Loucy (cell line): ENCODE data around the gene CTSE.
"Not testable (repeated sequence)": the region's sequence is repeated elsewhere in the genome, so short reads cannot be mapped to it uniquely, and the experiment has no call there.

Experiments
- H2AFZ ChIP-seq: fragments of 200-600 bp; sonication (generic); 2 replicates; pipeline ENCODE4 v1.6.0; 2016; ENCODE audit warnings: antibody characterized with exemption, mild to moderate bottlenecking, low read length, moderate library complexity
- H3F3A ChIP-seq: fragments of 200-600 bp; 2 replicates; pipeline ENCODE4 v1.6.0; 2016; ENCODE audit warnings: antibody characterized with exemption, low read depth, mild to moderate bottlenecking
- H3K27me3 ChIP-seq: fragments of 200-600 bp; sonication (generic); 2 replicates; pipeline ENCODE4 v1.6.1; 2014; ENCODE audit warnings: low read length, mild to moderate bottlenecking; ENCODE audit not compliant: insufficient read depth, poor library complexity, severe bottlenecking
- H3K36me3 ChIP-seq: fragments of 200-600 bp; sonication (generic); 2 replicates; pipeline ENCODE4 v1.6.1; 2016; ENCODE audit warnings: low read length; ENCODE audit not compliant: insufficient read depth
- H3K4me1 ChIP-seq: fragments of 200-600 bp; sonication (generic); 2 replicates; pipeline ENCODE4 v1.5.1; 2014; ENCODE audit warnings: low read length, mild to moderate bottlenecking; ENCODE audit not compliant: insufficient read depth, poor library complexity, severe bottlenecking
- H3K4me2 ChIP-seq: fragments of 200-600 bp; sonication (generic); 2 replicates; pipeline ENCODE4 v1.6.0; 2014; ENCODE audit warnings: antibody characterized with exemption, low read length, low read depth, mild to moderate bottlenecking; ENCODE audit not compliant: poor library complexity, severe bottlenecking
- H3K4me3 ChIP-seq: fragments of 200-600 bp; sonication (generic); 2 replicates; pipeline ENCODE4 v1.5.1; 2014; ENCODE audit warnings: low read length, mild to moderate bottlenecking, mixed read lengths; ENCODE audit not compliant: poor library complexity, severe bottlenecking
- H3K79me2 ChIP-seq: fragments of 200-600 bp; sonication (generic); 2 replicates; pipeline ENCODE4 v1.6.1; 2014; ENCODE audit warnings: low read length; ENCODE audit not compliant: insufficient read depth
- H3K9ac ChIP-seq: fragments of 200-600 bp; sonication (generic); 2 replicates; pipeline ENCODE4 v1.6.0; 2014; ENCODE audit warnings: mild to moderate bottlenecking, low read depth, low read length, moderate library complexity; ENCODE audit not compliant: poor library complexity, severe bottlenecking
- H3K9me2 ChIP-seq: fragments of 200-600 bp; sonication (generic); replicated peaks from 2 replicates; pipeline ENCODE4 v1.6.1; 2016; ENCODE audit warnings: low read depth, low read length, mixed read lengths
- H3K9me3 ChIP-seq: fragments of 200-600 bp; sonication (generic); 2 replicates; pipeline ENCODE4 v1.6.1; 2014; ENCODE audit warnings: mild to moderate bottlenecking, antibody characterized with exemption, low read length, low read depth; ENCODE audit not compliant: insufficient read depth
- H4K20me1 ChIP-seq: fragments of 200-600 bp; sonication (generic); 2 replicates; pipeline ENCODE4 v1.6.0; 2014; ENCODE audit warnings: antibody characterized with exemption, low read length, mild to moderate bottlenecking; ENCODE audit not compliant: insufficient read depth, poor library complexity, severe bottlenecking
- CTCF ChIP-seq: fragments of 200-600 bp; sonication (generic); conservative IDR thresholded peaks from 2 replicates; pipeline ENCODE4 v1.5.1; 2014; ENCODE audit warnings: mild to moderate bottlenecking, antibody characterized with exemption, low read length
- EZH2phosphoT487 ChIP-seq: fragments of 200-600 bp; IDR thresholded peaks from 2 replicates; pipeline ENCODE4 v1.6.1; 2018; ENCODE audit warnings: antibody characterized with exemption, mild to moderate bottlenecking, moderate library complexity, borderline replicate concordance

Gene CTSE

DNA sequence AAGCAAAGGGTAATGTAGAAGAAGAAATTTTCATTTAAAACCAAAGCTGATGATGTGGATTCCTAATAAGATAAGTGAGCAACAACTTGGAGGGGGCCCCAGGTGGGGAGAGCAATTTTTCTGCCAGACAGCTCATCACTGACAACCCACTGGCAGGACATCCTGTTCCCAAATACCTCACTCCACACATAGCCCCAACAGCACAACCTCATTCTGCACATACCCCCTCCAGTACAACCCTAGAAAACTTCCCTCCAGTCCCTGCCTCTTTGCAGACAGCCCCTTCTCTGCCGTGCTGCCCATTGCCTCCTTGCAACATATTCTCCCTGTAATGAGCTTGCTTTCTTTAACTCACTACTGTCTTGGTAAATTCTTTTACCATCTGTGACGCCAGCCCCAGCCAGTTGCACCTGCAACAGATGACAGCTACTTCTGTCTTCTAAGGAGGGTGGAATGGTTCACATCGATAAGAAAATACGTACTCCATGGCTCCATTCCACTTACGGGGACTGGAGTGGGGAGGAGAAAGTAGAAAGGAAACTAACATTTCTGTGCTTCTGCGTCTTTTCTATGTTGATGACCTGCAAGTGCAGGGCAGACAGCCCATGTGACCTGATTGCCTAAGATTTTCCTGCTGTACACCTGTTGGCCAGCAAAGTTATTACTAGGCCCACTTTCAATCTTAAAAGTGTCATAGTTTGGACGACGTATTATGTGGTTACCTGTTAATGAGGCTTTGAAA is 44.0 kb upstream of the CTSE start:
- no peaks in the 10 kb centered on the region for H3K79me2 ChIP-seq
- peaks cover 5% of the 10 kb centered on the region; the same call in 1 of the 2 replicates for H3K36me3 ChIP-seq
- no peaks in the 10 kb centered on the region for H4K20me1 ChIP-seq
- peak overlapping the region; percentile 31 for H3K9ac ChIP-seq
- peak overlapping the region; percentile 19 for H3K4me2 ChIP-seq
- H3K9me3 ChIP-seq, result no peaks in the 10 kb centered on the region
- H3K9me2 ChIP-seq, result no peaks in the 10 kb centered on the region
- TF ChIP-seq CTCF (no peak), EZH2phosphoT487 (no peak)
- H3K4me1 ChIP-seq, result peaks cover 20% of the 10 kb centered on the region
- no peak overlapping the region for H2AFZ ChIP-seq
- no peaks in the 10 kb centered on the region for H3F3A ChIP-seq
- no peak overlapping the region for H3K4me3 ChIP-seq
- H3K27me3 ChIP-seq, result no peaks in the 10 kb centered on the region

DNA sequence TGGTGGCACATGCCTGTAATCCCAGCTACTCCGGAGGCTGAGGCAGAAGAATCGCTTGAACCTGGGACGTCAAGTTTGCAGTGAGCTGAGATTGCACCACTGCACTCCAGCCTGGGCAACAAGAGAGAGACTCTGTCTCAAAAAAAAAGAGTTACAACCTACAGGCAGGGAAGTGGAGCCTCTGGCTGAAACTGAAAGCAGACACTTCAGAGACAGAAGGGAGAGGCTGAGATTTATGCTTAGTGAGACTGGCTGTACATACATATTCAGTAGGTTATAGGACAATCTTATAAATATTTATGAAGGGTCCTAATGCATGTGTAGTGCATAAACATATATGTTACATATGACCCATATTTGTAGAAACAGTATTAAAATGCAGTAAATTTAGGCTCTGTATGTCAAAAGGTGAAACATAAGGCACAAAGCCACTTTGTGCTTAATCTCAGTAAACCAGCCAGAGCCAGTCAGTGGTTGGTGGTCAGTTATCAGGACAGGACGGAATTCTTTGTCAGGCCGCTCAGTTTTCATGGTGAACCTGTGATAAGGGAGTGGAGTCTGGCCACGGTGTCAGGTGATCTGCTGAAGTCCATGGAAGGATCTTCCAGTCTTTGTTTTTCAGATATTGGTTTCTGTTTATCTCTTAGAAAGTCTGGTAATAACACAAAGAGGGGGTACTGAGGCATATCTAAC is 42.9 kb upstream of the CTSE start:
- no peaks in the 10 kb centered on the region for H4K20me1 ChIP-seq
- no peaks in the 10 kb centered on the region for H3K27me3 ChIP-seq
- no peaks in the 10 kb centered on the region for H3K79me2 ChIP-seq
- H3K36me3 ChIP-seq, result peaks cover 5% of the 10 kb centered on the region; the same call in 1 of the 2 replicates
- H2AFZ ChIP-seq, result no peak overlapping the region
- H3K9me3 ChIP-seq, result no peaks in the 10 kb centered on the region
- no peak overlapping the region for H3K9ac ChIP-seq
- TF ChIP-seq EZH2phosphoT487 (no peak), CTCF (no peak)
- H3K9me2 ChIP-seq, result no peaks in the 10 kb centered on the region
- no peaks in the 10 kb centered on the region for H3F3A ChIP-seq
- peak overlapping the region; percentile 19 for H3K4me2 ChIP-seq
- H3K4me3 ChIP-seq, result no peak overlapping the region
- H3K4me1 ChIP-seq, result peaks cover 20% of the 10 kb centered on the region

DNA sequence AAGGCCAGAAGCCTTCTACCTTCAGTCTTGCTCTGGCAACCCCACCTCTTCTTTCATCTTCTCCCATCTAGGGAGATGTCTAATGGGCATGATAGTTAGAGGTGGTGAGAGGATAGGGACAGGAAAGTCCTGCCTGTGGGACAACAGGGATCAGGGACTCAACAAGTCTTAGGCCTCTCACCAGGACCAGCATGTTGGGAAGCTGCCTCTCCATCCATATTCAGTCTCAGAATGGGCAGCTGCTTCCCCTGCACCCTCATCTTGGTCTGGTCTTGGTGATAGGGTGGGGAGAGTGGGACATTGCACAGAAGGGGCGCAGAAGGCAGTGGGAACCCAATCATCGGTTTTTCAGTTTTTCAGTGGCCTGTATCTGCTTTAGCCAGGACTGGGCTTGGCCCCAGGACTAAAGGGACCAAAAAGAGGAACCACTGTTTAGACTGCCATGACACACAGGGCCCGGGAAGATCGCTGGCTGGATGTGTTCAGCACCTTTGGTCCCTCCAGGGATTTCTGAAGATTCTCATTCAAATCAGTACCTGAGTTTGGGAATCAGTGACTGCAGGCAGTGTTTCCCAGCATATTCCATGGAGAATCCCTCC is 42.0 kb upstream of the CTSE start:
- no peak overlapping the region for H3K4me3 ChIP-seq
- peaks cover 5% of the 10 kb centered on the region; the same call in 1 of the 2 replicates for H3K36me3 ChIP-seq
- TF ChIP-seq EZH2phosphoT487 (no peak), CTCF (no peak)
- no peaks in the 10 kb centered on the region for H3F3A ChIP-seq
- H3K4me1 ChIP-seq, result peaks cover 20% of the 10 kb centered on the region
- no peaks in the 10 kb centered on the region for H3K9me3 ChIP-seq
- no peak overlapping the region for H3K9ac ChIP-seq
- H4K20me1 ChIP-seq, result no peaks in the 10 kb centered on the region
- H3K4me2 ChIP-seq, result no peak overlapping the region
- no peaks in the 10 kb centered on the region for H3K9me2 ChIP-seq
- H3K27me3 ChIP-seq, result no peaks in the 10 kb centered on the region
- H2AFZ ChIP-seq, result no peak overlapping the region
- no peaks in the 10 kb centered on the region for H3K79me2 ChIP-seq

- not testable (repeated sequence) for H3K9me2 ChIP-seq, H3K36me3 ChIP-seq, H4K20me1 ChIP-seq
Measured at GRCh38 chr1:206064501-206064900, 40.8 kb upstream of the CTSE start.

DNA sequence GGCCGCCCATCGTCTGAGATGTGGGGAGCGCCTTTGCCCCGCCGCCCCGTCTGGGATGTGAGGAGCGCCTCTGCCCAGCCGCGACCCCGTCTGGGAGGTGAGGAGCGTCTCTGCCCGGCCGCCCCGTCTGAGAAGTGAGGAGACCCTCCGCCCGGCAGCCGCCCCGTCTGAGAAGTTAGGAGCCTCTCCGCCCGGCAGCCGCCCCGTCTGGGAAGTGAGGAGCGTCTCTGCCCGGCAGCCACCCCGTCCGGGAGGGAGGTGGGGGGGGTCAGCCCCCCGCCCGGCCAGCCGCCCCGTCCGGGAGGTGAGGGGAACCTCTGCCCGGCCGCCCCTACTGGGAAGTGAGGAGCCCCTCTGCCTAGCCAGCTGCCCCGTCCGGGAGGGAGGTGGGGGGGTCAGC is 40.3 kb upstream of the CTSE start:
- H3K4me3 ChIP-seq, H3K36me3 ChIP-seq, H2AFZ ChIP-seq, H3K4me2 ChIP-seq, H3K79me2 ChIP-seq, H3K27me3 ChIP-seq, H3K9ac ChIP-seq, H3F3A ChIP-seq, H3K9me3 ChIP-seq, H3K9me2 ChIP-seq, H4K20me1 ChIP-seq: not testable (repeated sequence)
- peaks cover 33% of the 10 kb centered on the region for H3K4me1 ChIP-seq

More at GRCh38 chr1:206064501-206064900, 40.8 kb upstream of the CTSE start:
- not testable (repeated sequence) for H3K4me3 ChIP-seq, H3K4me2 ChIP-seq, H3F3A ChIP-seq, H3K9me3 ChIP-seq, H3K9ac ChIP-seq, H3K79me2 ChIP-seq, H3K27me3 ChIP-seq, H2AFZ ChIP-seq
- H3K4me1 ChIP-seq, result peaks cover 28% of the 10 kb centered on the region
